A172 (cell line): Measurements from ENCODE around the gene ZC3H7A. TPM values are rescaled to one million over a fixed set of nuclear protein-coding genes. Genes with fewer than 3 reads are reported as not detected.
"Not testable (repeated sequence)": the region's sequence is repeated elsewhere in the genome, so short reads cannot be mapped to it uniquely, and the experiment has no call there.

Source experiments
- DNase-seq: peaks from one replicate; pipeline ENCODE4 v3.0.0-alpha.2; 2015; ENCODE audit warnings: low spot score
- total RNA-seq: library from RNA; depleted of rRNA; stranded (reverse); fragments of >200 nt; shearing (Covaris generic); gene quantifications from 2 replicates; pipeline ENCODE4 v1.2.3, GENCODE V29; 2014; rRNA removed

The ZC3H7A gene, protein sequence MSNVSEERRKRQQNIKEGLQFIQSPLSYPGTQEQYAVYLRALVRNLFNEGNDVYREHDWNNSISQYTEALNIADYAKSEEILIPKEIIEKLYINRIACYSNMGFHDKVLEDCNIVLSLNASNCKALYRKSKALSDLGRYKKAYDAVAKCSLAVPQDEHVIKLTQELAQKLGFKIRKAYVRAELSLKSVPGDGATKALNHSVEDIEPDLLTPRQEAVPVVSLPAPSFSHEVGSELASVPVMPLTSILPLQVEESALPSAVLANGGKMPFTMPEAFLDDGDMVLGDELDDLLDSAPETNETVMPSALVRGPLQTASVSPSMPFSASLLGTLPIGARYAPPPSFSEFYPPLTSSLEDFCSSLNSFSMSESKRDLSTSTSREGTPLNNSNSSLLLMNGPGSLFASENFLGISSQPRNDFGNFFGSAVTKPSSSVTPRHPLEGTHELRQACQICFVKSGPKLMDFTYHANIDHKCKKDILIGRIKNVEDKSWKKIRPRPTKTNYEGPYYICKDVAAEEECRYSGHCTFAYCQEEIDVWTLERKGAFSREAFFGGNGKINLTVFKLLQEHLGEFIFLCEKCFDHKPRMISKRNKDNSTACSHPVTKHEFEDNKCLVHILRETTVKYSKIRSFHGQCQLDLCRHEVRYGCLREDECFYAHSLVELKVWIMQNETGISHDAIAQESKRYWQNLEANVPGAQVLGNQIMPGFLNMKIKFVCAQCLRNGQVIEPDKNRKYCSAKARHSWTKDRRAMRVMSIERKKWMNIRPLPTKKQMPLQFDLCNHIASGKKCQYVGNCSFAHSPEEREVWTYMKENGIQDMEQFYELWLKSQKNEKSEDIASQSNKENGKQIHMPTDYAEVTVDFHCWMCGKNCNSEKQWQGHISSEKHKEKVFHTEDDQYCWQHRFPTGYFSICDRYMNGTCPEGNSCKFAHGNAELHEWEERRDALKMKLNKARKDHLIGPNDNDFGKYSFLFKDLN
- 32.0 and 73.5 TPM in 2 replicates for total RNA-seq

DNA sequence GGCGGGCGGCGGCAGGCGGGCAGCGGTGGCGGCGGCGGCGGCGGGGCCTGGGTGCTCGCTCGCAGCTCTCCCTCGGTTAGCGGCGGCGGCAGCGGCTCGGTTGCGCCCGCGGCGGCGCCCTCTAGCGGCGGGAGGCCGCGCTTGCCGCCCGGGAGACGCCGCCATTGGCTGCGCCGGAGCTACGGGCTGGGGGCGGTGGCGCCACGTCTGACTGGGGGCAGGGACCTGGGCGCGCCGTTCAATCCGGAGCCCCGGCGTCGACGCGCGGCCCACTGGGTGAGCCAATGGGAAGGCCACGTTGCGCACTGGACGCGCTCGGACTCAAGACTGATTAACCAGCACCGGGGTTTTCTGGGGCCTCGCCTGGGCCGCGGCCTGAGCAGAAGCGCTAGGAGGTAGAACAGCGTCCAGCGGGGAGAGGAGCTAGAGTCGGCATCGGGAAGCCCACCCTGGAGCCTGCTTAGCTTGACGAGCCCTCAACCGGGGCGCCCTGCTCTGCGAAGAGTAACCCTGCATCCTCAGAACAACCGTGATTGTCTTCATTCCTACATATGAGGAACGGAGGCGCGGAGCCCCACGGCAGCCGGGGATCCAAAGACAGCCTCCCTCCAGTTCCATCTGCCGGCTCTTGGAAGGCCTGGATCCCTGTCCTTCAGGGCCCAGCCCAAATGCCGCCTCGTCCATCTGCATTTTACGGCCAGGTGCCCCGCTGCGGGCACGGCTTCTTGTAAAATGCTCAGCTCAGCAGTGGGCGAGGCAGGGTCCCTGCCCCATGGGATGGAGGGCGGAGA, at the start of gene ZC3H7A:
TSS of gene ZC3H7A (minus strand) at position 93 of the 791 bp plus-strand sequence. CDS start 14,904 bp downstream, outside the sequence.
- peak; percentile 95 for DNase-seq

DNA sequence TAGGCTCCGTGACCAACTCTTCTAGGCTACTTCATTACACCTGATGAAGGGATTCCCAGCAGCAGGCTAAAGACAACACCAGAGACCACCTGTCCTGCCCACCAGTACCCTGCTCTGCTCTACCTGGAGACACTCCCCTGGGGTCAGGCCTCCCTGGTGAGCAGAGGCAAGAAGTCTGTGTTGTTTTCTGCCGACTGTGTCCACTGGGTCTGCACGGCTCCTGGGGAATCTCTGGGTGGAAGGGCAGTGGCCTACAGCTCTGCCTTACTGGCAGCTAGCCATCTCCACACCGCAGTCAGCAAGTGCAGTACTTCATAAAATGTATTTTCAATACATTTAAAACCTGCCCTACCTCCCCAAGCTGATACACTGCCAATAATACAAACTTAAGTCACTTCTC, 47.4 kb upstream of the ZC3H7A start:
- no peak for DNase-seq

DNA sequence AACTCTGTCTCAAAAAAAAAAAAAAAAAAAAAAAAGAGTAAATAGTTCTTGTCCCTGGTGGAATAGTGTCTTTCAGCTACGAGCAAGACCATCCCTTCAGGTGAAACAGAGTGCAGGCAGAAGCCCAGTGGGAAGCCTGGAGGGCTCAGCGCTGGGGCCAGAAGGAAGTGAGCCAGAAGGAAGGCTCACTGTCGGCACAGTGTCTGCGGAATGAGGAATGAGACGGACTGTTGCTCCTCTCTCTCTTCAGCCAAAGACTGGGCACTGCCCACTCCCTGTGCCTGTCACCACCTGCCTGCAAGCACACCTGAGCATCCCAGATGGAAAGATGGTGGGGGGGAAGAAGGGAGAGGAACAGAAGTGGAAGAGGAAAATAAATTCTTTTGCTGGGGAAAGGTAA, 46.8 kb upstream of the ZC3H7A start:
- no peak for DNase-seq

DNA sequence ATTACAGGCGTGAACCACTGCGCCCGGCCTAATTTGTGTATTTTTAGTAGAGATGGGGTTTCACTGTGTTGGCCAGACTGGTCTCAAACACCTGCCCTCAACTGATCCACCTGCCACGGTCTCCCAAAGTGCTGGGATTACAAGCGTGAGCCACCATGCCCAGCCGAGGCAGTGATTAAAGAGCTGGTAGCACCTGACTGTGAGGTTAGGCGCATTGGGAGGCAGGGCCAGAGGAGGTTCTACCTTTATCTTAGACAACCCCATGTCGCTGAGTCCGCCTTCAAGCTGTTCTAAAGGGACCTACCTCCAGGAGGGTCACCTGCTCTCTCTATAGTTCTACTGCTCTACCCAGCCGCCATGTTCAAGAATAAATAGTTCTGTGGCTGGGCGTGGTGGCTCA, 46.1 kb upstream of the ZC3H7A start:
- DNase-seq = no peak

DNA sequence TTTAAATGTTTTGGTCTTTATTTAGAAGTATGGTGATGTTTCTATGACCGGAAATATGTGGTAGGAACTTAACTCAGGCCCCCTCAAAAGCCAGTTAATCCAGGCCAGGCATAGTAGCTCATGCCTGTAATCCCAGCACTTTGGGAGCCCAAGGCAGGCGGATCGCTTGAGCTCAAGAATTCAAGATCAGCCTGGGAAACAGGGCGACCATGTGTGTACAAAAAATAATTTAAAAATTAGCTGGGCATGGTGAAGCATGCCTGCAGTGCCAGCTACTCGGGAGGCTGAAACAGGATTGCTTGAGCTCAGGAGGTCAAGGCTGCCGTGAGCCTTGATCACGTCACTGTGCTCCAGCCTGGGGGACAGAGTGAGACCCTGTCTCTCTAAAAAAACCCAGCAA, 44.0 kb upstream of the ZC3H7A start:
- no peak for DNase-seq

DNA sequence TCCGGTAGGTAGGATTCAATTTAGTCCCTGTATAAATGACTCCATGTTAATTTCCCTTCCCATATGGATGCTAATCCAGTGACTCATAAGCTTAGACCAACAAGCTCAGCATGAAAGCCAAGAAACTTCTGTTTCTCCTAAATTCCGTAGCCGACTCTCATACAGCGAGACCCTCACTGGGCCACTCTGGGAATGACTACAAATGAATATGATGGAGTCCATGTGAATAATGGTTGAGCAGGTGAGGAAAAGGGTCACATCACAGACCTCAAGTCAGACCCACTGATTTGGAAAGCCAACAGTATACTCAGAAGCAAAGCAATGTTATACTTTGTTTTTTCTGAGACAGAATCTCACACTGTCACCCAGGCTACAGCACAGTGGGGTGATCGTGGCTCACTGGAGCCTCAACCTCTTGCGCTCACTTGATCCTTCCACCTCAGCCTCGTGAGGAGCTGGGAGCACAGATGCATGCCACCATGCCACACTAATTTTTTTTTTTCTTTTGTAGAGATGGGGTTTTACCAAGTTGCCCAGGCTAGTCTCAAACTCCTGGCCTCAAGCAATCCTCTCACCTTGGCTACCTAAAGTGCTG, 39.7 kb upstream of the ZC3H7A start:
- DNase-seq = peak; percentile 87

DNA sequence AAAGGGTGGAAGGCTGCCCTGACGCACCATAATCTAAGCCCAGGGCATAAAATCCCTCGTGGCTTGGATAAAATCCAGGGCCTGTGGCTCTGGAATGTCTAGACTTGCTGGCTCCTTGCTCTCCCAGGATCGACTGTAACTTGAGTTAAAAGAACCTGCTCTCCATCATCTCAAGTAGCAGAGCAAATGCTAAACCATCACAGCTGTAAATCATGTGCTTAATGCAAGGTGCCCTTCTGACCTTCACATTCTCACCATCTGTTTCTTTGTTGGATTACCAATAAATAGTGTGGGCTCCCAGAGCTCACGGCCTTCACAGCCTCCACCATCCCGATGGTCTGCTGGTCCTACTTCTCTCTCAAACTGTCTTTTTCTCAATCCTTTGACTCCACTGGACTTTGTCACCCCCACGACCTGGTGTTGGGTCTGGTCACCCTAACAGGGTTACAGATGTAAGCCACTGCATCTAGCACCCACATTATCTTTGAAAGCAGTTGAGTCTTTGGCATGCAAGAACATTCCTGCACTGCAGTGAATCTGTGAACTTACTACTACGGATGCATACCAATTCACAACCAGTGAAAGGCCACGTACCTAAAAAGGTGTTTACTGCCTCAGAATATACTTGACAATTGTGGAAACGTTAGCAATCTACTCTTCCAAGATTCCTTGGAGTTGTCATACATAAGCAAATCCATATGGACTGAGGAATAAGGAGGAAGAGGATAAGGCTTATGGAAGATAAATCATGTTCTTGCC, 39.0 kb upstream of the ZC3H7A start:
- peak; percentile 49 for DNase-seq

DNA sequence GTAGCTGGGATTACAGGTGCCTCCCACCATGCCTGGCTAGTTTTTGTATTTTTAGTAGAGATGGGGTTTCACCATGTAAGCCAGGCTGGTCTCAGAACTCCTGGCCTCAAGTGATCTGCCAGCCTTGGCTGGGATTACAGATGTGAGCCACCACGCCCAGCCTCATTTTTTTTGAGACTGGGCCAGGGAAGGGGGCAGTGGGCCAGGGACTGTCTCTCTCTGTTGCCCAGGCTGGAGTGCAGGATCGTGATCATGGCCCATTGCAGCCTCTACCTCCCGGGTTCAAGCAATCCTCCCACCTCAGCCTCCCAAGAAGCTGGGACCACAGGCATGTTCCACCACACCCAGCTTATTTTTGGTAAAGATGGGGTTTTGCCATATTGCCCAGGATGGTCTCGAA, 38.3 kb upstream of the ZC3H7A start:
- DNase-seq = no peak

DNA sequence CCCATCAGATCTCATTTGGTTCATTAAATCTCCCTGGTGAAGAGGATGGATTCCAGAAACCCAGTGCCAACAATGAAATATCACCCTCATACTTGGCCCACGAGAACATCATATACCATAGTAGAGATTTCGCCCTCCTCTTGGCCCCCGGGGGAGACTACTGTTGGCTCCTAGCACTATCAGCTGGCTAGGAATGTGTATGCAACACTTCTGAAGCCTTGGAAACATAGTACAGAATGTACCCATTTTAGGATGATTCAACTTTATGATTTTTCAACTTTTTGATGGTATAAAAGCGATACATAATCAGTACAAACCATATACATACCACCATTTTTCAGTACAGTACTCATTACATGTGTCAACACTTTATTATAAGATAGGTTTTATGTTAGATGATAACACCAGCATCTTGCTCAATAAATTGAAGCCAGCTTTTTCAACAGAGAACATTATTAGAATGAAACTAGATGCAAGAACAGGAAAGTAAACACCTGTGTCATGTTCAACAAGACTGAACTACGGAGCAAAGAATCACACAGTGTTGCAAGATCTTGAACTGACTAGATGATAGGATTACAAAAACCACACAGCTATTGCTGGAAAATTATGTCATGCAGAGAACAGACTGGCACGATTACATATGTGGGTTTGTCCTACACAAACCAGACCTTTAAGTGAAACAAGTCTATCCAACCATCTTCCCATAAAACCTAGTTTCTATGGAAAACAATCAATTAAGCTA, 37.1 kb upstream of the ZC3H7A start:
- no peak for DNase-seq

DNA sequence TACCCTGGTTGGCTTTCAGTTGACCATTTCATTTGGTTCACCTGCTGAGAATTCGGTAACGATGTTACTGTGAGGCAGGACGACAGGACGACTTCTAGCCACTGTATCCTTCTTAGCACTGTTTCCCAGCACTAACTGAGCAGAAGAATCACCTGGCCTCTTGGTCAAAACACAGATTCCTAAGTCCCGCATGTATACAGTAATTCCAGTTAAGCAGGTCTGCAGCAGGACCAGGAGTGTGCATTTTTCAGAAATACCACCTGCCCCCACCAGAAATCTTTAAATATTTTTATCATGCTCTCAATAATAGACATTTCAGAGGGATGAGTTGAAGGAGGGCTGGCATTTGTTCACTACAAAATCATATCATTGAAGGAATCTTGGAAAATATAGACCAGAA, 31.6 kb upstream of the ZC3H7A start:
- DNase-seq = no peak

DNA sequence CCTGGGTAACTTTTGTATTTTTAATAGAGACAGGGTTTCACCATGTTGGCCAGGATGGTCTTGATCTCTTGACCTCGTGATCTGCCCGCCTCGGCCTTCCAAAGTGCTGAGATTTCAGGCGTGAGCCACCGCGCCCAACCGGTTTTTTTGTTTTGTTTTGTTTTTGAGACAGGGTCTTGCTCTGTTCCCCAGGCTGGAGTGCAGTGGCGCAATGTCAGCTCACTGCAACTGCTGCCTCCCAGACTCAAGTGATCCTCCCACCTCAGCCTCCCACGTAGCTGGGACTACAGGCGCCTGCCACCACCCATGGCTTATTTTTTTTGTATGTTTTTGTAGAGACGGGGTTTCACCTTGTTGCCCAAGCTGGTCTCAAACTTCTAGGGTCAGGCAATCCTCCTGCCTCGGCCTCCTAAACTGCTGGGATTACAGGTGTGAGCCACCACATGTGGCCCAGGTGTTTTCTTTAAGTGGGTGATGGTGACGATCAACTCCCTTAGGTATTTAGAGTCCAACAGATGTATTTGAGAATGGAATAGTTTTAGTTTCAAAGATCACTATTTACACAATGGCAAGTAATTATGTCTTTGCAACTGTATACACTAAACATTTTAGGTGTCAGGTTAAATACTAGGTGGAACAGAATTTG, 28.6 kb upstream of the ZC3H7A start:
- DNase-seq = not testable (repeated sequence)

DNA sequence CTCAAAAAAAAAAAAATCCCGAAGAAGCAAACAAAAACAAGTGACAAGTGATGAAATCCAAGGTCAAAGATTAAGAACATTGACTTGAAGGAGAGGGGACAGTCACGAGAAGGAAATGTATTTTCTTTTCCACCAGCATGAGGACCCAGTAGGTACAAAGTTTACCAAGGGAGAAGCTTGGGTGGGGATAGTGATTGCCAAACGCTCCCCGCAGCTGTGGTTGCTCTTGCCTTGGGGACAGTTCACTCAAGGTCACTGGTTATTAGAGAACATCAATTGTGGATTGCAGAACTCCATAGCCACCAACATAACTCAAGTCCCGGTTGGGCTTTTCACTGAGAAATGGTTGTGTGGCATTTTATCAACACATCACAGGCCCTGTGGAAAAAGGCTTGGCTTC, 27.3 kb upstream of the ZC3H7A start:
- no peak for DNase-seq

DNA sequence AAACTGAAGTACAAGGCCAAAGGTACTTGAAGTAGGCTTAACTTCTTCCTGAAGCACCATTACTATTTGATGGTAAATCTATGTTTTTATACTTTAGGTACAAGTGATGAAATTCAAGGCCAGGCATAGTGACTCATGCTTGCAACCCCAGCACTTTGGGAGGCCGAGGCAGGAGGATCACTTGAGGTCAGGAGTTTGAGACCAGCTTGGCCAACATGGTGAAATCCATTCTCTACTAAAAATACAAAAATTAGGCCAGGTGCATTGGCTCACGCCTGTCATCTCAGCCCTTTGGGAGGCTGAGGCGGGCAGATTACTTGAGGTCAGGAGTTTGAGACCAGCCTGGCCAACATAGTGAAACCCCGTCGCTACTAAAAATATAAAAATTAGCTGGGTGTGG, 26.6 kb upstream of the ZC3H7A start:
- not testable (repeated sequence) for DNase-seq

DNA sequence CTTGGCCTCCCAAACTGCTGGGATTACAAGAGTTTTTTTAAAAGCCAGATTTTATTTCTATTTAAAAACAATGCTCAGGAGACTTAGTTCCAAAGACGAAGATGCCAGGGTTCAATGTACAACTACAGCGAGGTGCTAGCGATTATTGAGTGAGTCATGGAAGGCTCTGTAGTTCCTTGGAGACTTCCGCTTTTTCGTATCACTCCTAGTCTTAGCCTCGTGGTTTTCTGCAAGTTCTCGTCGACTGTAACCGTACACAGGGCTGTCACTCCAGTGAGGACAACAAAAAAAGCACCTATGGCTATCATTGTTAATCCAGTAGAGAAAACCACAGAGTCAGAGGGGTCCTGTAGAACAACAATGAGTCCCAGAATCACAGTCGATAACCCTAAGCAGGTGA, 22.7 kb upstream of the ZC3H7A start:
- DNase-seq = no peak

DNA sequence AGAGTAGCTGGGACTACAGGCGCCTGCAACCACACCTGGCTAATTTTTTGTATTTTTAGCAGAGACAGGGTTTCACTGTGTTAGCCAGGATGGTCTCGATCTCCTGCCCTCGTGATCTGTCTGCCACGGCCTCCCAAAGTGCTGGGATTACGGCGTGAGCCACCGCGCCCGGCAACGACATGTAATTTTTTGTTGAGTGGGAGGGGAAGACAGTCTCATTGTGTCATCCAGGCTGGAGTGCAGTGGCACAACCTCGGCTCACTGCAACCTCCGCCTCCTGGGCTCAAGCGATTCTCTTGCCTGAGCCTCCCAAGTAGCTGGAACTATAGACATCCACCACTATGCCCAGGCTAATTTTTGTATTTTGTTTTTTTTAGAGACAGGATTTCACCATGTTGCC, 21.9 kb upstream of the ZC3H7A start:
- not testable (repeated sequence) for DNase-seq

DNA sequence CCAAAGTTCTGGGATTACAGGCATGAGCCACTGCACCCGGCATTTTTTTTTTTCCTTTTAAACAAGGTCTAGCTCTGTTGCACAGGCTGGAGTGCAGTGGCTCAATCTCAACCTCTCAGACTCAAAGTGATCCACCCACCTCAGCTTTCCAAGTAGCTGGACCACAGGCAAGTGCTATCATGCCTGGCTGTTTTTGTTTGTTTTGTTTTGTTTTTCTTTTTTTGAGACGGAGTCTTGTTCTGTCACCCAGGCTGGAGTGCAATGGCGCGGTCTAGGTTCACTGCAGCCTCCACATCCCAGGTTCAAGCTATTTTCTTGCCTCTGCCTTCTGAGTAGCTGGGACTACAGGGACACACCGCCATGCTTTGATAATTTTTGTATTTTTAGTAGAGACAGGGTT, 19.1 kb upstream of the ZC3H7A start:
- DNase-seq = no peak

DNA sequence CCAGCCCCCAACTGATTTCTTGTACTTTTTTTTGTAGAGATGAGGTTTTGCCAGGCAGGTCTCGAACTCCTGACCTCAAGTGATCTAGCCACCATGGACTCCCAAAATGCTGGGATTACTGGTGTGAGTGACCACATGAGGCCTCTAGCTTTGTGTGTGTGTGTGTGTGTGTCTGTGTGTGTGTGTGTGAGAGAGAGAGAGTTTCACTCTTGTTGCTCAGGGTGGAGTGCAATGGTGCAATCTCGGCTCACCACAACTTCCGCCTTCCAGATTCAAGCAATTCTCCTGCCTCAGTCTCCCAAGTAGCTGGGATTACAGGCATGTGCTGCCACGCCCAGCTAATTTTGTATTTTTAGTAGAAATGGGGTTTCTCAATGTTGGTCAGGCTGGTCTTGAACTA, 17.7 kb upstream of the ZC3H7A start:
- not testable (repeated sequence) for DNase-seq

DNA sequence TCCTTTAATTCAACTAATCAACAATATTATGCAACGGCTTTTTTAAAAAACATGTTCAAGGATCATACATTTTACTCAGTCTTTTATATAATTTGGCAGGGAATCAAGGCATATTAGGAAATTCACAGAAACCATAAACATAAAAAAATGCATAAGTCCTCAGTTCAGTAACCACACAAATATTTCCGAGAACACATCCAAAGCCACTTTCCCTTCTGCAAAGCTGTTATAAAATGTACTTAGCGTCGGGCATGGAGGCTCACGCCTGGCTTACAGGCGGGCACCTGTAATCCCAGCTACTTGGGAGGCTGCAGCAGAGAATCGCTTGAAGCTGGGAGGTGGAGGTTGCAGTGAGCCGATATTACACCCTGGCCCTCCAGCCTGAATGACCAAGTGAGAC, 9.7 kb upstream of the ZC3H7A start:
- no peak for DNase-seq

DNA sequence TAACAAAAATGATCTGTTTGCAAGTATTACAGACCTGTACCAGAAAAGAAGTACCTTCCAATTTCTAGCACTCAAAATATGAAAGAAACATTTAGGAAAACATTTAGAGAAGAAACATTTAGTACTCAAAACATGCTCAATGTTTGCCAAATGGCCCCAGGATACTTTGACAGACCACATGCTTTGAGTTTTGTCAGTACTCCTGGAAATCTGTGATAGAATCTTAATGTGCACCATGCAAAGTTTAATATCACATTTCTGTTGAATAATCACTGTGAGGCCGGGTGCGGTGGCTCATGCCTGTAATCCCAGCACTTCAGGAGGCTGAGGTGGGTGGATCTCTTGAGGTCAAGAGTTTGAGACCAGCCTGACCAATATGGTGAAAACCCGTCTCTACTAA, 8.5 kb upstream of the ZC3H7A start:
- no peak for DNase-seq
